Keratinocyte (primary cell): ENCODE results near the gene SCMH1.

Experiments
- CTCF ChIP-seq, 3 experiments: IDR thresholded peaks in 1 of 3; conservative IDR thresholded peaks in 1 of 3; optimal IDR thresholded peaks in 1 of 3; 2 replicates in 2 of 3; 3 replicates in 1 of 3; pipeline versions ENCODE3 to v1.5.1; 2011; ENCODE audit warnings: low read length in 3 of 3, mild to moderate bottlenecking in 3 of 3, moderate library complexity in 2 of 3, control low read depth in 1 of 3, inconsistent platforms in 1 of 3; ENCODE audit not compliant: insufficient read depth in 2 of 3; ENCODE audit errors: extremely low read depth in 1 of 3
- EZH2 ChIP-seq: IDR thresholded peaks from one replicate; pipeline ENCODE4 v1.6.1; 2012; ENCODE audit warnings: inconsistent platforms, mild to moderate bottlenecking, low read length, moderate library complexity

- no peak for TF ChIP-seq CTCF (optimal IDR thresholded peaks at IDR 0.05 in 1 of 3, IDR thresholded peaks at IDR 0.05 in 1 of 3, conservative IDR thresholded peaks at IDR 0.05 in 1 of 3; ENCODE audit: extremely low read depth in 1 of 3, insufficient read depth in 2 of 3, low read length in 3 of 3)
- no peak for TF ChIP-seq EZH2
Measured at GRCh38 chr1:41118645-41119044, 123.5 kb downstream of the SCMH1 start.
